HepG2 (cell line): ENCODE measurements around the gene GADD45GIP1. TPM values are rescaled to one million over a fixed set of nuclear protein-coding genes. Genes with fewer than 3 reads are reported as not detected.

ENCODE experiments used
- AHR ChIP-seq: IDR thresholded peaks from 2 replicates; pipeline ENCODE4 v1.6.1; 2018; ENCODE audit warnings: missing genetic modification reagents, missing compliant biosample characterization
- BCLAF1 ChIP-seq: fragments of 450-650 bp; IDR thresholded peaks from 2 replicates; pipeline ENCODE4 v1.6.1; 2017; ENCODE audit warnings: mild to moderate bottlenecking
- CCDC6 ChIP-seq: sonication (generic); formaldehyde crosslinking; IDR thresholded peaks from 2 replicates; pipeline ENCODE4 v1.8.1; 2022; ENCODE audit warnings: mild to moderate bottlenecking, missing genetic modification reagents, moderate library complexity
- FOXP4 ChIP-seq: sonication (generic); formaldehyde crosslinking; IDR thresholded peaks from 2 replicates; pipeline ENCODE4 v1.4.0; 2020; ENCODE audit warnings: missing genetic modification reagents
- GPN1 ChIP-seq: sonication (generic); formaldehyde crosslinking; IDR thresholded peaks from 2 replicates; pipeline ENCODE4 v1.5.1; 2020; ENCODE audit warnings: missing genetic modification reagents, borderline replicate concordance
- MTERF4 ChIP-seq: sonication (generic); formaldehyde crosslinking; IDR thresholded peaks from 2 replicates; pipeline ENCODE4 v1.8.0; 2023; ENCODE audit warnings: mild to moderate bottlenecking, missing genetic modification reagents
- NFIB ChIP-seq: sonication (generic); formaldehyde crosslinking; IDR thresholded peaks from 2 replicates; pipeline ENCODE4 v1.9.0; 2021; ENCODE audit warnings: missing genetic modification reagents, mild to moderate bottlenecking, borderline replicate concordance
- PHF20 ChIP-seq: sonication (generic); formaldehyde crosslinking; IDR thresholded peaks from 2 replicates; pipeline ENCODE4 v1.5.0; 2020; ENCODE audit warnings: mild to moderate bottlenecking, missing genetic modification reagents
- PRPF4 ChIP-seq: fragments of 200-400 bp; formaldehyde crosslinking; IDR thresholded peaks from 2 replicates; pipeline ENCODE4 v1.6.1; 2016; ENCODE audit warnings: low read length, low read depth; ENCODE audit not compliant: poor library complexity, severe bottlenecking
- SNAPC2 ChIP-seq: sonication (generic); formaldehyde crosslinking; IDR thresholded peaks from 2 replicates; pipeline ENCODE4 v1.8.1; 2022; ENCODE audit warnings: mild to moderate bottlenecking, missing genetic modification reagents
- ZFP1 ChIP-seq: IDR thresholded peaks from 2 replicates; pipeline ENCODE4 v1.6.1; 2016
- ZHX2 ChIP-seq, 2 experiments: sonication (generic) in 1 of 2; formaldehyde crosslinking in 1 of 2; IDR thresholded peaks; 2 replicates each; pipeline versions ENCODE4 v1.6.1 to v1.9.0; 2014 to 2022; ENCODE audit warnings: antibody characterized with exemption in 1 of 2, borderline replicate concordance in 1 of 2, inconsistent platforms in 1 of 2, low read depth in 1 of 2, missing genetic modification reagents in 1 of 2
- ZIK1 ChIP-seq: sonication (generic); formaldehyde crosslinking; IDR thresholded peaks from 2 replicates; pipeline ENCODE4 v1.5.0; 2020; ENCODE audit warnings: mild to moderate bottlenecking, low read depth, missing genetic modification reagents, borderline replicate concordance
- ZNF891 ChIP-seq: sonication (generic); formaldehyde crosslinking; IDR thresholded peaks from 2 replicates; pipeline ENCODE4 v1.5.0; 2020; ENCODE audit warnings: mild to moderate bottlenecking, missing genetic modification reagents
- ZZZ3 ChIP-seq: sonication (generic); formaldehyde crosslinking; IDR thresholded peaks from 2 replicates; pipeline ENCODE4 v1.4.0; 2020; ENCODE audit warnings: missing genetic modification reagents, mild to moderate bottlenecking, borderline replicate concordance
- polyA plus RNA-seq, 8 experiments: library from polyadenylated mRNA; depleted of rRNA in 3 of 8; stranded (reverse) in 7 of 8; unstranded in 1 of 8; fragments of >200 nt; fragmentation: Illumina TruSeq in 4 of 8; extraction: Trizol in 4 of 8; gene quantifications; 2 replicates each; pipeline versions ENCODE4 v1.2.1 to v1.2.3, GENCODE V29; 2011 to 2016; ENCODE audit warnings: low read depth in 4 of 8, missing spikeins in 1 of 8, mixed read lengths in 1 of 8; ENCODE audit not compliant: insufficient read depth in 1 of 8
- total RNA-seq, 5 experiments: library from RNA; depleted of rRNA; stranded (reverse); fragments of >200 nt; fragmentation: Illumina TruSeq; extraction: Trizol; gene quantifications; 2 replicates each; pipeline ENCODE4 v1.2.3, GENCODE V29; 2016; ENCODE audit warnings: low read depth in 1 of 5

Gene GADD45GIP1
- total and polyA plus RNA-seq, 2 of the 13 experiments (the other 11 are each of a cell fraction or from before 2014, with no cell fraction given), result 24.6 to 30.7 TPM

- peak; percentile 79; the same call in 1 of the 2 replicates for TF ChIP-seq AHR
- TF ChIP-seq ZHX2 (IDR thresholded peaks at IDR 0.05; ENCODE audit: low read depth), result peak; percentile 68; the same call in 1 of the 2 replicates
- 0 out of 2 replicates have a peak, but pooled peaks have one; percentile 72 for TF ChIP-seq ZHX2 (CRISPR knock-in tag; IDR thresholded peaks at IDR 0.05; ENCODE audit: borderline replicate concordance)
- TF ChIP-seq SNAPC2 (CRISPR knock-in tag), result no peak
- TF ChIP-seq PHF20 (CRISPR knock-in tag), result peak; percentile 71; the same call in 1 of the 2 replicates
- TF ChIP-seq NFIB (CRISPR knock-in tag), result no peak
- TF ChIP-seq ZNF891, result peak; percentile 82; the same call in 1 of the 2 replicates
- TF ChIP-seq BCLAF1, result no peak
- TF ChIP-seq ZZZ3, result no peak
- TF ChIP-seq GPN1 (CRISPR knock-in tag), result no peak
- TF ChIP-seq CCDC6 (CRISPR knock-in tag), result 0 out of 2 replicates have a peak, but pooled peaks have one; percentile 9
- no peak for TF ChIP-seq PRPF4
- no peak for TF ChIP-seq ZIK1 (CRISPR knock-in tag)
- TF ChIP-seq MTERF4 (CRISPR knock-in tag), result 0 out of 2 replicates have a peak, but pooled peaks have one; percentile 62
- TF ChIP-seq FOXP4 (CRISPR knock-in tag), result no peak
- no peak for TF ChIP-seq ZFP1 (CRISPR knock-in tag)
These were observed at the start of gene GADD45GIP1 (continued) for GRCh38 chr19:12956446-12957388.
